ENCODE measurements around the gene LBX2.

Gene LBX2

GRCh38 chr2:74499267-74499939, at the start of gene LBX2:
Gene LBX2 (minus strand): TSS chr2:74499603. CDS start chr2:74499537, 66 bp downstream.
- Histone ChIP-seq H3K9me3 (ENCODE audit: control insufficient read depth in 1 of 2, low read length in 2 of 2) (no peaks in the 10 kb centered on the region), H3K4me3 (ENCODE audit: low read depth in 1 of 2, low read length in 2 of 2) (peak within 1 kb of the TSS; percentile 74 to 82), H3K4me1 (ENCODE audit: control insufficient read depth in 1 of 2, insufficient read depth in 2 of 2, low read length in 2 of 2) (peaks cover 41 to 54% of the 10 kb centered on the region in 2 donors), H3K27ac (ENCODE audit: low read depth, low read length) (no peak within 1 kb of the TSS), H3K9ac (ENCODE audit: low read depth in 1 of 2, low read length in 2 of 2) (peak within 1 kb of the TSS; percentile 64 to 68), H3K27me3 (ENCODE audit: control insufficient read depth in 1 of 2, insufficient read depth in 2 of 2, low read length in 2 of 2) (peaks cover 0 to 12% of the 10 kb centered on the region in 2 donors), H3K36me3 (ENCODE audit: control insufficient read depth in 1 of 2, insufficient read depth in 2 of 2, low read length in 2 of 2) (no peaks in the 10 kb centered on the region)

DNA sequence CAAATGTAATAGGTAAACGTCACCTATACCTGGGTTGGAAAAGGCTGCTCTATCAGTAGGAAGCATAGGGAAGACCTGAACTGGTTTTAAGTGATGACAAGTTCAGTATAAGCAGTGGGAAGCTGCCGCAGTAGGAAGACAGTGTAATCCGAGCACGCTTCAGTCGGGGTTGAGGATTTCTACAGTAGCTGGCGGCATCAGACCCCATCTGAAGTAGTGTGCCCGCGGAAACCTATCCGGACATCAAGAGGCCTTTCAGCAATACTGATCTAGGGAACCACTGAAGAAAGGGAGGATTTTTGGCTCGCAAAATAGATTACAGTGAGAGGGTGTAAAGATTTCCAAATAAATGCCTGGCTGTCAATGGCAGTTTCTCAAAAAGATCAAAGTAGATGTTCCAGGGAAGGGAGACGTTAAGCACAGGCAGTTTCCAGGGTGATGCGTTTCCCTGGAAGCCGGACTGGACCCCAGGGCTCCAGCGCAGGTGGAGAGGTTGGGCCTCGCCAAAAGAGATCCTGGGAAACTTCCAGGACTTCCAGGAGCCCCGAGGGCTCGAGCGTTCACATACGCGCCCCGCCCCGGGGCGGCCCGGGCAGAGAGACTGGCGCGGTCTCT, 49.0 kb upstream of the LBX2 start:
- H3K4me1 ChIP-seq (ENCODE audit: control insufficient read depth in 1 of 2, insufficient read depth in 2 of 2, low read length in 2 of 2), result peaks cover 11 to 13% of the 10 kb centered on the region in 2 donors
- peak overlapping the region; percentile 66 to 71 for H3K4me3 ChIP-seq (ENCODE audit: low read depth in 1 of 2, low read length in 2 of 2)
- peaks cover 4 to 8% of the 10 kb centered on the region in 2 donors for H3K27me3 ChIP-seq (ENCODE audit: control insufficient read depth in 1 of 2, insufficient read depth in 2 of 2, low read length in 2 of 2)
- H3K36me3 ChIP-seq (ENCODE audit: control insufficient read depth in 1 of 2, insufficient read depth in 2 of 2, low read length in 2 of 2), result no peaks in the 10 kb centered on the region
- H3K27ac ChIP-seq (ENCODE audit: low read depth, low read length), result no peak overlapping the region
- H3K9me3 ChIP-seq (ENCODE audit: control insufficient read depth in 1 of 2, low read length in 2 of 2), result no peaks in the 10 kb centered on the region
- peak overlapping the region; percentile 41 to 67 for H3K9ac ChIP-seq (ENCODE audit: low read depth in 1 of 2, low read length in 2 of 2)

- H3K4me1 ChIP-seq (ENCODE audit: control insufficient read depth in 1 of 2, insufficient read depth in 2 of 2, low read length in 2 of 2), result peaks cover 11 to 12% of the 10 kb centered on the region in 2 donors
- H3K36me3 ChIP-seq (ENCODE audit: control insufficient read depth in 1 of 2, insufficient read depth in 2 of 2, low read length in 2 of 2), result no peaks in the 10 kb centered on the region
- H3K27me3 ChIP-seq (ENCODE audit: control insufficient read depth in 1 of 2, insufficient read depth in 2 of 2, low read length in 2 of 2), result peaks cover 4 to 8% of the 10 kb centered on the region in 2 donors
- no peak overlapping the region for H3K9ac ChIP-seq (ENCODE audit: low read depth in 1 of 2, low read length in 2 of 2)
- H3K27ac ChIP-seq (ENCODE audit: low read depth, low read length), result no peak overlapping the region
- H3K4me3 ChIP-seq (ENCODE audit: low read depth in 1 of 2, low read length in 2 of 2), result no peak overlapping the region
- H3K9me3 ChIP-seq (ENCODE audit: control insufficient read depth in 1 of 2, low read length in 2 of 2), result no peaks in the 10 kb centered on the region
Measured at GRCh38 chr2:74546004-74546403, 46.6 kb upstream of the LBX2 start.

DNA sequence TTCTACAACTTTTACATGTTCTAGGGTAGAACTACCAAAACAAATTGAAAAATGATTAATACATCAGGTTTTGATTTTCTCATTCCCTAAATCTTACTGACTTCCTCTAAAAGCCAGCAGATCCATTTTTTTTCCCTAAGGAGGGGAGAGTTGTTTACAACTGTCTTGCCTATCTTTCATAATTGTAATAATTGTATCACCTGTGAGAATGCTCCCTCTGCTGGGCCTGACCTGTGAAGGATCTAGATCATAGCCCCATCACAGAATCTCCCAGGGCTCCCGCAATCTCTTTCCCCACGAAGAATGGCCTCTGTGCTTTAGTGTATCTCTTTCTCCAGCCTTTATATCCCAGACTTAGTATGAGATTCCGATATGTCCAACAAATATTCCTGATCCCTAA, 45.2 kb upstream of the LBX2 start:
- H3K36me3 ChIP-seq (ENCODE audit: control insufficient read depth in 1 of 2, insufficient read depth in 2 of 2, low read length in 2 of 2), result no peaks in the 10 kb centered on the region
- H3K9ac ChIP-seq (ENCODE audit: low read depth in 1 of 2, low read length in 2 of 2), result no peak overlapping the region
- no peak overlapping the region for H3K4me3 ChIP-seq (ENCODE audit: low read depth in 1 of 2, low read length in 2 of 2)
- H3K27ac ChIP-seq (ENCODE audit: low read depth, low read length), result no peak overlapping the region
- H3K27me3 ChIP-seq (ENCODE audit: control insufficient read depth in 1 of 2, insufficient read depth in 2 of 2, low read length in 2 of 2), result peaks cover 3 to 4% of the 10 kb centered on the region in 2 donors
- H3K4me1 ChIP-seq (ENCODE audit: control insufficient read depth in 1 of 2, insufficient read depth in 2 of 2, low read length in 2 of 2), result peaks cover 6 to 7% of the 10 kb centered on the region in 2 donors
- no peaks in the 10 kb centered on the region for H3K9me3 ChIP-seq (ENCODE audit: control insufficient read depth in 1 of 2, low read length in 2 of 2)

- no peaks in the 10 kb centered on the region for H3K9me3 ChIP-seq (ENCODE audit: control insufficient read depth in 1 of 2, low read length in 2 of 2)
- H3K27ac ChIP-seq (ENCODE audit: low read depth, low read length), result no peak overlapping the region
- H3K4me1 ChIP-seq (ENCODE audit: control insufficient read depth in 1 of 2, insufficient read depth in 2 of 2, low read length in 2 of 2), result no peaks in the 10 kb centered on the region
- H3K4me3 ChIP-seq (ENCODE audit: low read depth in 1 of 2, low read length in 2 of 2), result no peak overlapping the region
- H3K36me3 ChIP-seq (ENCODE audit: control insufficient read depth in 1 of 2, insufficient read depth in 2 of 2, low read length in 2 of 2), result no peaks in the 10 kb centered on the region
- no peak overlapping the region for H3K9ac ChIP-seq (ENCODE audit: low read depth in 1 of 2, low read length in 2 of 2)
- peaks cover 0 to 3% of the 10 kb centered on the region in 2 donors for H3K27me3 ChIP-seq (ENCODE audit: control insufficient read depth in 1 of 2, insufficient read depth in 2 of 2, low read length in 2 of 2)
Measured at GRCh38 chr2:74542978-74543377, 43.6 kb upstream of the LBX2 start.

GRCh38 chr2:74540291-74540690, 40.9 kb upstream of the LBX2 start:
- no peaks in the 10 kb centered on the region for H3K4me1 ChIP-seq (ENCODE audit: control insufficient read depth in 1 of 2, insufficient read depth in 2 of 2, low read length in 2 of 2)
- peaks cover 0 to 3% of the 10 kb centered on the region in 2 donors for H3K27me3 ChIP-seq (ENCODE audit: control insufficient read depth in 1 of 2, insufficient read depth in 2 of 2, low read length in 2 of 2)
- no peak overlapping the region for H3K9ac ChIP-seq (ENCODE audit: low read depth in 1 of 2, low read length in 2 of 2)
- no peak overlapping the region for H3K4me3 ChIP-seq (ENCODE audit: low read depth in 1 of 2, low read length in 2 of 2)
- H3K27ac ChIP-seq (ENCODE audit: low read depth, low read length), result no peak overlapping the region
- H3K36me3 ChIP-seq (ENCODE audit: control insufficient read depth in 1 of 2, insufficient read depth in 2 of 2, low read length in 2 of 2), result no peaks in the 10 kb centered on the region
- H3K9me3 ChIP-seq (ENCODE audit: control insufficient read depth in 1 of 2, low read length in 2 of 2), result no peaks in the 10 kb centered on the region

DNA sequence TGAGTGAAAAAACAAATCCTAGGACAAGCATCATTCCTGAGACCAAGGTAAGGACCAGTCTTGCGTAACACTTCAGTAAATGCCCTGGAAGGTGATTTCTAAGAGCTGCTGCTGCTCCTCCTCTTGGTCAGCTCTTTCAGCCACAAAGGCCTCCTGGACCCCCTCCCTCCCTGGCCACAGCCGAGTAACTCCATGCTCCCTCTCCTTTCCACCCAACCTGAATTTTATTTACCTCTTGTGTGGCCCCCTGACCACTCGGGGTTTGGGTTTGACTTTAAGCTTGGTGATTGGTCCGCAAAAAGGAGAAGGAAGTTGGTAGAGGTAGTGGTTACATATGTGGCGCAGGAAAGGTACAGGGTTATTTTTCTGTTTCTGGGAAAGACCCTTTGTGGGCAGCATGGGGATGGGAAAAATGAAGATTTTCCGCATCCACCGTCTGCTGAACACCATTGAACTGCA, 39.5 kb upstream of the LBX2 start:
- Histone ChIP-seq H3K27me3 (ENCODE audit: control insufficient read depth in 1 of 2, insufficient read depth in 2 of 2, low read length in 2 of 2) (peaks cover 0 to 3% of the 10 kb centered on the region in 2 donors), H3K4me1 (ENCODE audit: control insufficient read depth in 1 of 2, insufficient read depth in 2 of 2, low read length in 2 of 2) (no peaks in the 10 kb centered on the region), H3K27ac (ENCODE audit: low read depth, low read length) (no peak overlapping the region), H3K9me3 (ENCODE audit: control insufficient read depth in 1 of 2, low read length in 2 of 2) (no peaks in the 10 kb centered on the region), H3K4me3 (ENCODE audit: low read depth in 1 of 2, low read length in 2 of 2) (no peak overlapping the region), H3K36me3 (ENCODE audit: control insufficient read depth in 1 of 2, insufficient read depth in 2 of 2, low read length in 2 of 2) (peaks cover 0 to 4% of the 10 kb centered on the region in 2 donors), H3K9ac (ENCODE audit: low read depth in 1 of 2, low read length in 2 of 2) (no peak overlapping the region)

- Histone ChIP-seq H3K36me3 (ENCODE audit: control insufficient read depth in 1 of 2, insufficient read depth in 2 of 2, low read length in 2 of 2) (peaks cover 0 to 20% of the 10 kb centered on the region in 2 donors), H3K9ac (ENCODE audit: low read depth in 1 of 2, low read length in 2 of 2) (no peak overlapping the region)
Measured at GRCh38 chr2:74537140-74537539, 37.7 kb upstream of the LBX2 start.

GRCh38 chr2:74536166-74536950, 37.0 kb upstream of the LBX2 start:
- no peak overlapping the region for H3K27ac ChIP-seq (ENCODE audit: low read depth, low read length)
- no peak overlapping the region for H3K9ac ChIP-seq (ENCODE audit: low read depth in 1 of 2, low read length in 2 of 2)
- peaks cover 0 to 3% of the 10 kb centered on the region in 2 donors for H3K27me3 ChIP-seq (ENCODE audit: control insufficient read depth in 1 of 2, insufficient read depth in 2 of 2, low read length in 2 of 2)
- no peak overlapping the region for H3K4me3 ChIP-seq (ENCODE audit: low read depth in 1 of 2, low read length in 2 of 2)
- peaks cover 4 to 8% of the 10 kb centered on the region in 2 donors for H3K4me1 ChIP-seq (ENCODE audit: control insufficient read depth in 1 of 2, insufficient read depth in 2 of 2, low read length in 2 of 2)
- H3K36me3 ChIP-seq (ENCODE audit: control insufficient read depth in 1 of 2, insufficient read depth in 2 of 2, low read length in 2 of 2), result peaks cover 0 to 20% of the 10 kb centered on the region in 2 donors
- H3K9me3 ChIP-seq (ENCODE audit: control insufficient read depth in 1 of 2, low read length in 2 of 2), result no peaks in the 10 kb centered on the region

More at GRCh38 chr2:74537140-74537539, 37.7 kb upstream of the LBX2 start:
- H3K27ac ChIP-seq (ENCODE audit: low read depth, low read length), result no peak overlapping the region
- H3K4me1 ChIP-seq (ENCODE audit: control insufficient read depth in 1 of 2, insufficient read depth in 2 of 2, low read length in 2 of 2), result peaks cover 0 to under 1% of the 10 kb centered on the region in 2 donors
- H3K9me3 ChIP-seq (ENCODE audit: control insufficient read depth in 1 of 2, low read length in 2 of 2), result no peaks in the 10 kb centered on the region
- H3K27me3 ChIP-seq (ENCODE audit: control insufficient read depth in 1 of 2, insufficient read depth in 2 of 2, low read length in 2 of 2), result peaks cover 0 to 3% of the 10 kb centered on the region in 2 donors
- H3K4me3 ChIP-seq (ENCODE audit: low read depth in 1 of 2, low read length in 2 of 2), result no peak overlapping the region
